Ectodermal cell (in vitro differentiated cells): ENCODE results near the gene CARF.

Experiments used
- H3K27ac ChIP-seq: 2 replicates; pipeline ENCODE4 v1.7.0; 2013; ENCODE audit warnings: mild to moderate bottlenecking, low read depth, low read length; ENCODE audit not compliant: insufficient read depth, poor library complexity, severe bottlenecking
- H3K27me3 ChIP-seq: 2 replicates; pipeline ENCODE4 v1.7.0; 2013; ENCODE audit warnings: mild to moderate bottlenecking, low read length; ENCODE audit not compliant: insufficient read depth, control insufficient read depth, poor library complexity, severe bottlenecking
- H3K36me3 ChIP-seq: one replicate; pipeline ENCODE4 v1.7.0; 2013; ENCODE audit warnings: low read length; ENCODE audit not compliant: control insufficient read depth, insufficient read depth
- H3K4me1 ChIP-seq: one replicate; pipeline ENCODE4 v1.7.0; 2013; ENCODE audit warnings: low read length; ENCODE audit not compliant: control insufficient read depth, insufficient read depth
- H3K4me3 ChIP-seq: 2 replicates; pipeline ENCODE4 v1.7.0; 2013; ENCODE audit warnings: low read depth, low read length, control low read depth; ENCODE audit not compliant: insufficient read depth
- H3K9me3 ChIP-seq: 2 replicates; pipeline ENCODE4 v1.7.0; 2013; ENCODE audit warnings: mild to moderate bottlenecking, low read length, moderate library complexity; ENCODE audit not compliant: control insufficient read depth
- WGBS, 2 experiments: methylation state at CpG; one replicate each; pipeline ENCODE4 v1.1.7; 2013; ENCODE audit warnings: missing lambda C conversion rate in 2 of 2; 5-methylcytosine and 5-hydroxymethylcytosine counted together

The CARF gene

GRCh38 chr2:203019142-203019541 lies 107.1 kb downstream of the CARF start:
- H3K4me3 ChIP-seq = no peak overlapping the region
- WGBS, 2 experiments = 88 to 100% methylated on average over 1 to 2 of the region's 2 CpGs
- H3K27me3 ChIP-seq = no peaks in the 10 kb centered on the region
- H3K27ac ChIP-seq = no peak overlapping the region
- no peaks in the 10 kb centered on the region for H3K4me1 ChIP-seq
- H3K36me3 ChIP-seq = no peaks in the 10 kb centered on the region
- H3K9me3 ChIP-seq = no peaks in the 10 kb centered on the region

- no peak overlapping the region for H3K4me3 ChIP-seq
- H3K27ac ChIP-seq = no peak overlapping the region
- WGBS, 2 experiments = 89 to 93% methylated on average over 4 of the region's 4 CpGs
- no peaks in the 10 kb centered on the region for H3K9me3 ChIP-seq
- H3K27me3 ChIP-seq = no peaks in the 10 kb centered on the region
- H3K4me1 ChIP-seq = no peaks in the 10 kb centered on the region
- no peaks in the 10 kb centered on the region for H3K36me3 ChIP-seq
Observed at GRCh38 chr2:203021991-203022390, 109.9 kb downstream of the CARF start.

GRCh38 chr2:203022751-203023150 lies 110.7 kb downstream of the CARF start:
- Histone ChIP-seq H3K4me3 (no peak overlapping the region), H3K36me3 (no peaks in the 10 kb centered on the region), H3K27ac (no peak overlapping the region), H3K4me1 (no peaks in the 10 kb centered on the region), H3K9me3 (no peaks in the 10 kb centered on the region), H3K27me3 (no peaks in the 10 kb centered on the region)
- WGBS, 2 experiments = 100% methylated on average over 1 of the region's 1 CpG; no CpG with 5 or more reads in 1 of the 2 experiments

GRCh38 chr2:203025592-203025991 lies 113.5 kb downstream of the CARF start:
- H3K4me1 ChIP-seq = no peaks in the 10 kb centered on the region
- H3K9me3 ChIP-seq = no peaks in the 10 kb centered on the region
- no peaks in the 10 kb centered on the region for H3K27me3 ChIP-seq
- no peak overlapping the region for H3K4me3 ChIP-seq
- no peaks in the 10 kb centered on the region for H3K36me3 ChIP-seq
- H3K27ac ChIP-seq = no peak overlapping the region

- Histone ChIP-seq H3K4me3 (no peak overlapping the region), H3K27me3 (no peaks in the 10 kb centered on the region), H3K9me3 (no peaks in the 10 kb centered on the region), H3K4me1 (no peaks in the 10 kb centered on the region), H3K27ac (no peak overlapping the region), H3K36me3 (no peaks in the 10 kb centered on the region)
- 96 to 98% methylated on average over 2 of the region's 2 CpGs for WGBS, 2 experiments
Observed at GRCh38 chr2:203030545-203030944, 118.5 kb downstream of the CARF start.

GRCh38 chr2:203030991-203031390 lies 118.9 kb downstream of the CARF start:
- Histone ChIP-seq H3K27me3 (no peaks in the 10 kb centered on the region), H3K27ac (no peak overlapping the region), H3K9me3 (no peaks in the 10 kb centered on the region), H3K4me1 (no peaks in the 10 kb centered on the region), H3K4me3 (no peak overlapping the region), H3K36me3 (no peaks in the 10 kb centered on the region)
- WGBS, 2 experiments = 97 to 98% methylated on average over 5 of the region's 5 CpGs

- no peak overlapping the region for H3K4me3 ChIP-seq
- no peaks in the 10 kb centered on the region for H3K9me3 ChIP-seq
- no peaks in the 10 kb centered on the region for H3K4me1 ChIP-seq
- no peaks in the 10 kb centered on the region for H3K36me3 ChIP-seq
- H3K27me3 ChIP-seq = no peaks in the 10 kb centered on the region
- no peak overlapping the region for H3K27ac ChIP-seq
Observed at GRCh38 chr2:203033395-203033794, 121.3 kb downstream of the CARF start.

- H3K9me3 ChIP-seq = no peaks in the 10 kb centered on the region
- no peaks in the 10 kb centered on the region for H3K36me3 ChIP-seq
- H3K4me3 ChIP-seq = no peak overlapping the region
- no peaks in the 10 kb centered on the region for H3K27me3 ChIP-seq
- H3K4me1 ChIP-seq = no peaks in the 10 kb centered on the region
- WGBS, 2 experiments = 94 to 100% methylated on average over 1 to 2 of the region's 3 CpGs
- H3K27ac ChIP-seq = no peak overlapping the region
Observed at GRCh38 chr2:203035879-203036470, 123.9 kb downstream of the CARF start.
